A549 (cell line): ENCODE results near the gene CACNA1I. TPM values are rescaled to one million over a fixed set of nuclear protein-coding genes. Genes with fewer than 3 reads are reported as not detected.

Experiments
- ATAC-seq, 2 experiments: fragments of 200-7000 bp in 1 of 2; fragments of >200 bp in 1 of 2; cut with Nextera tagmentation in 1 of 2; cut with Tn5 transposase in 1 of 2; 3 replicates each; pipeline versions ENCODE4 v1.8.0 to v1.9.1; 2018 to 2020; ENCODE audit warnings: mild to moderate bottlenecking in 1 of 2, moderate library complexity in 1 of 2
- CTCF ChIA-PET: fragments of 300-600 bp; sonication (Branson Sonifier 250); formaldehyde crosslinking; extraction: SDS; loops from one replicate; lab custom pipeline; 2021; ENCODE audit warnings: antibody characterized with exemption, inconsistent platforms; lab: Yijun Ruan, JAX
- POLR2A ChIA-PET: fragments of 350-600 bp; formaldehyde crosslinking; extraction: SDS; loops from one replicate; lab custom pipeline; 2021; ENCODE audit warnings: antibody characterized with exemption, inconsistent platforms; lab: Yijun Ruan, JAX
- DNase-seq, 2 experiments: peaks; one replicate each; pipeline versions ENCODE4 v3.0.0 to v3.0.0-alpha.2; 2011 to 2016; ENCODE audit warnings: low read depth in 1 of 2, low spot score in 1 of 2
- FAIRE-seq: peaks from 2 replicates; lab custom pipeline; 2011; peaks lifted over from hg19 to GRCh38; lab: Jason Lieb, UNC
- H3K27ac ChIP-seq, 2 experiments: fragments of >200 bp; sonication (Bioruptor Twin); formaldehyde crosslinking; 3 replicates each; pipeline ENCODE4 v1.5.1; 2016 to 2017
- H3K4me1 ChIP-seq: fragments of >200 bp; sonication (Bioruptor Twin); formaldehyde crosslinking; 3 replicates; pipeline ENCODE4 v1.6.1; 2016
- H3K4me2 ChIP-seq: fragments of >200 bp; sonication (Bioruptor Twin); formaldehyde crosslinking; 3 replicates; pipeline ENCODE4 v1.6.1; 2016
- H3K4me3 ChIP-seq: fragments of >200 bp; sonication (Bioruptor Twin); formaldehyde crosslinking; 3 replicates; pipeline ENCODE4 v1.5.1; 2016
- H3K9me3 ChIP-seq: fragments of >200 bp; sonication (Bioruptor Twin); formaldehyde crosslinking; 3 replicates; pipeline ENCODE4 v1.6.1; 2016
- ATOH8 ChIP-seq: fragments of 250-450 bp; sonication (Bioruptor Pico); IDR thresholded peaks from 2 replicates; pipeline ENCODE4 v1.5.0; 2020; ENCODE audit warnings: low read depth, mild to moderate bottlenecking, moderate library complexity
- BCL3 ChIP-seq: fragments of >200 bp; sonication (Bioruptor Twin); formaldehyde crosslinking; IDR thresholded peaks from 3 replicates; pipeline ENCODE4 v1.6.1; 2016
- CBX2 ChIP-seq: fragments of 200-600 bp; sonication (generic); IDR thresholded peaks from 2 replicates; pipeline ENCODE4 v1.6.1; 2016; ENCODE audit warnings: low read depth, mild to moderate bottlenecking, borderline replicate concordance
- CEBPB ChIP-seq, 2 experiments: fragments of >200 bp in 1 of 2; sonication (Bioruptor Twin) in 1 of 2; formaldehyde crosslinking in 1 of 2; IDR thresholded peaks; 2 replicates each; pipeline ENCODE4 v1.6.1; 2012 to 2016
- CHD4 ChIP-seq: fragments of 200-600 bp; sonication (generic); IDR thresholded peaks from 2 replicates; pipeline ENCODE4 v1.6.1; 2016; ENCODE audit warnings: antibody characterized with exemption, mild to moderate bottlenecking, borderline replicate concordance
- CTCF ChIP-seq: fragments of >200 bp; sonication (Bioruptor Twin); formaldehyde crosslinking; IDR thresholded peaks from 3 replicates; pipeline ENCODE4 v1.5.1; 2016
- E2F6 ChIP-seq: IDR thresholded peaks from 2 replicates; pipeline ENCODE4 v1.6.1; 2012; ENCODE audit warnings: low read depth, borderline replicate concordance
- EHF ChIP-seq: fragments of 250-450 bp; sonication (Bioruptor Pico); IDR thresholded peaks from 2 replicates; pipeline ENCODE4 v1.5.0; 2020; ENCODE audit warnings: mild to moderate bottlenecking
- ESRRA ChIP-seq: fragments of 150-350 bp; IDR thresholded peaks from 2 replicates; pipeline ENCODE4 v1.6.1; 2014; ENCODE audit warnings: mild to moderate bottlenecking, low read length, borderline replicate concordance
- FOXS1 ChIP-seq: fragments of 250-450 bp; sonication (Bioruptor Pico); IDR thresholded peaks from 2 replicates; pipeline ENCODE4 v1.5.0; 2020; ENCODE audit warnings: mild to moderate bottlenecking, moderate library complexity
- GATA3 ChIP-seq: IDR thresholded peaks from 2 replicates; pipeline ENCODE4 v1.6.1; 2012; ENCODE audit warnings: borderline replicate concordance
- HEYL ChIP-seq: fragments of 250-450 bp; sonication (Bioruptor Pico); IDR thresholded peaks from 2 replicates; pipeline ENCODE4 v1.8.0; 2021; ENCODE audit warnings: mild to moderate bottlenecking, moderate library complexity
- HOXA7 ChIP-seq: fragments of 250-450 bp; sonication (Bioruptor Pico); IDR thresholded peaks from 2 replicates; pipeline ENCODE4 v1.5.0; 2020; ENCODE audit warnings: mild to moderate bottlenecking, moderate library complexity
- HOXB13 ChIP-seq: fragments of 250-450 bp; sonication (Bioruptor Pico); IDR thresholded peaks from 2 replicates; pipeline ENCODE4 v1.5.0; 2020; ENCODE audit warnings: low read depth, mild to moderate bottlenecking, moderate library complexity
- JUN ChIP-seq, 2 experiments: fragments of >200 bp; sonication (Bioruptor Twin); formaldehyde crosslinking; IDR thresholded peaks; 2 replicates in 1 of 2; 3 replicates in 1 of 2; pipeline ENCODE4 v1.6.1; 2016 to 2017
- KDM5A ChIP-seq: fragments of 200-600 bp; sonication (generic); IDR thresholded peaks from 2 replicates; pipeline ENCODE4 v1.6.1; 2016; ENCODE audit warnings: antibody characterized with exemption, mild to moderate bottlenecking
- MAFK ChIP-seq: fragments of 450-650 bp; IDR thresholded peaks from 2 replicates; pipeline ENCODE4 v1.6.1; 2014; ENCODE audit not compliant: partially characterized antibody
- MYC ChIP-seq: IDR thresholded peaks from 2 replicates; pipeline ENCODE4 v1.6.1; 2012; ENCODE audit warnings: mild to moderate bottlenecking, inconsistent platforms, low read length, improper control_type of control experiment, borderline replicate concordance
- NPAS2 ChIP-seq: fragments of 250-450 bp; sonication (Bioruptor Pico); IDR thresholded peaks from 2 replicates; pipeline ENCODE4 v1.8.0; 2022; ENCODE audit warnings: mild to moderate bottlenecking, moderate library complexity, borderline replicate concordance
- NR3C1 ChIP-seq: fragments of >200 bp; sonication (Bioruptor Twin); formaldehyde crosslinking; IDR thresholded peaks from 3 replicates; pipeline ENCODE4 v1.6.1; 2017
- PHF8 ChIP-seq: fragments of 200-600 bp; sonication (generic); IDR thresholded peaks from 2 replicates; pipeline ENCODE4 v1.6.1; 2016; ENCODE audit warnings: low read depth, mild to moderate bottlenecking, antibody characterized with exemption, moderate library complexity, borderline replicate concordance
- POLR2A ChIP-seq: IDR thresholded peaks from 2 replicates; pipeline ENCODE4 v1.6.1; 2012; ENCODE audit warnings: mild to moderate bottlenecking, low read length
- RAD21 ChIP-seq, 2 experiments: fragments of >200 bp in 1 of 2; sonication (Bioruptor Twin) in 1 of 2; formaldehyde crosslinking in 1 of 2; IDR thresholded peaks in 1 of 2; conservative IDR thresholded peaks in 1 of 2; 2 replicates in 1 of 2; 3 replicates in 1 of 2; pipeline ENCODE4 v1.6.1; 2012 to 2018; ENCODE audit warnings: inconsistent platforms in 1 of 2
- RARB ChIP-seq: fragments of 250-450 bp; sonication (Bioruptor Pico); IDR thresholded peaks from 2 replicates; pipeline ENCODE4 v1.8.0; 2021; ENCODE audit warnings: mild to moderate bottlenecking, moderate library complexity
- RCOR1 ChIP-seq: fragments of 150-350 bp; IDR thresholded peaks from 2 replicates; pipeline ENCODE4 v1.6.1; 2014; ENCODE audit warnings: antibody characterized with exemption, low read length, low read depth
- REST ChIP-seq: fragments of 200-600 bp; sonication (generic); IDR thresholded peaks from 2 replicates; pipeline ENCODE4 v1.6.1; 2016; ENCODE audit warnings: antibody characterized with exemption, mild to moderate bottlenecking, moderate library complexity
- TP53 ChIP-seq: fragments of 250-450 bp; sonication (Bioruptor Pico); IDR thresholded peaks from 2 replicates; pipeline ENCODE4 v1.5.0; 2021; ENCODE audit warnings: mild to moderate bottlenecking, moderate library complexity
- USF2 ChIP-seq: fragments of 450-650 bp; IDR thresholded peaks from 2 replicates; pipeline ENCODE4 v1.6.1; 2014; ENCODE audit warnings: antibody characterized with exemption
- ZNF302 ChIP-seq: fragments of 250-450 bp; sonication (Bioruptor Pico); IDR thresholded peaks from 2 replicates; pipeline ENCODE4 v1.9.0; 2021; ENCODE audit warnings: inconsistent platforms, mild to moderate bottlenecking, moderate library complexity
- WGBS: methylation state at CpG from one replicate; pipeline ENCODE4 v1.1.6; 2017; ENCODE audit errors: missing lambda C conversion rate; 5-methylcytosine and 5-hydroxymethylcytosine counted together
- polyA plus RNA-seq, 4 experiments: library from polyadenylated mRNA; depleted of rRNA in 3 of 4; stranded (reverse); fragments of >200 nt; fragmentation: RNase III in 1 of 4; extraction: RNeasy Plus Mini Kit Qiagen cat#74134 plus additional on column Dnase treatment in 1 of 4; gene quantifications; 2 replicates in 3 of 4; 3 replicates in 1 of 4; pipeline ENCODE4 v1.2.3, GENCODE V29; 2011 to 2017

CACNA1I gene
- polyA plus RNA-seq, 2 of the 4 experiments (the other 2 are of a cell fraction) = 0.03 to 0.13 TPM

- H3K4me3 ChIP-seq = no peak overlapping the region
- H3K4me2 ChIP-seq = no peak overlapping the region
- no peak for DNase-seq
- TF ChIP-seq ZNF302 = no peak
- no peak for TF ChIP-seq CEBPB (IDR thresholded peaks at IDR 0.05)
- no peak for TF ChIP-seq JUN (IDR thresholded peaks at IDR 0.05)
- TF ChIP-seq POLR2A = no peak
- no peak for TF ChIP-seq E2F6
- no peak for TF ChIP-seq HOXB13 (CRISPR knock-in tag)
- no peak for TF ChIP-seq ATOH8 (CRISPR knock-in tag)
- TF ChIP-seq USF2 = no peak
- TF ChIP-seq CTCF = no peak
- TF ChIP-seq CBX2 = no peak
- no peak for TF ChIP-seq MYC
- no peak for TF ChIP-seq NR3C1
- TF ChIP-seq RAD21 (conservative IDR thresholded peaks at IDR 0.05 in 1 of 2, IDR thresholded peaks at IDR 0.05 in 1 of 2) = no peak
- TF ChIP-seq HOXA7 (CRISPR knock-in tag) = no peak
- FAIRE-seq = no peak
- WGBS = 40% methylated on average over 2 of the region's 14 CpGs
- no peaks in the 10 kb centered on the region for H3K4me1 ChIP-seq
- CTCF ChIA-PET = no interaction called here
- ATAC-seq = no peak
- H3K27ac ChIP-seq = no peak overlapping the region
- H3K9me3 ChIP-seq = no peaks in the 10 kb centered on the region
- POLR2A ChIA-PET = no interaction called here
These were observed 56.7 kb downstream of the CACNA1I start for GRCh38 chr22:39627208-39627607.

- WGBS = 10% methylated on average over 2 of the region's 12 CpGs
- CTCF ChIA-PET = interaction anchor here (0.7 kb wide), 1 partner anchor 93 kb away, joined by 3 read pairs; no protein-coding TSS in a partner anchor
- POLR2A ChIA-PET = no interaction called here
- no peak for DNase-seq
- Histone ChIP-seq H3K4me2 (no peak overlapping the region), H3K4me3 (no peak overlapping the region), H3K4me1 (no peaks in the 10 kb centered on the region), H3K27ac (no peak overlapping the region), H3K9me3 (no peaks in the 10 kb centered on the region)
- no peak for ATAC-seq
- no peak for FAIRE-seq
- no peak for TF ChIP-seq GATA3
- no peak for TF ChIP-seq TP53 (CRISPR knock-in tag)
- TF ChIP-seq MAFK = no peak
- TF ChIP-seq ESRRA = no peak
- no peak for TF ChIP-seq CHD4
- no peak for TF ChIP-seq EHF (CRISPR knock-in tag)
- TF ChIP-seq REST = no peak
- TF ChIP-seq RCOR1 = no peak
- no peak for TF ChIP-seq NR3C1
- no peak for TF ChIP-seq PHF8
- no peak for TF ChIP-seq RARB (CRISPR knock-in tag)
- no peak for TF ChIP-seq KDM5A
- no peak for TF ChIP-seq HEYL (CRISPR knock-in tag)
- TF ChIP-seq FOXS1 = no peak
- no peak for TF ChIP-seq NPAS2 (CRISPR knock-in tag)
- TF ChIP-seq BCL3 = no peak
- TF ChIP-seq MYC = no peak
These were observed 57.5 kb downstream of the CACNA1I start for GRCh38 chr22:39627865-39628562.
